Measurements from ENCODE around the gene GALNT7.

GALNT7 gene

DNA sequence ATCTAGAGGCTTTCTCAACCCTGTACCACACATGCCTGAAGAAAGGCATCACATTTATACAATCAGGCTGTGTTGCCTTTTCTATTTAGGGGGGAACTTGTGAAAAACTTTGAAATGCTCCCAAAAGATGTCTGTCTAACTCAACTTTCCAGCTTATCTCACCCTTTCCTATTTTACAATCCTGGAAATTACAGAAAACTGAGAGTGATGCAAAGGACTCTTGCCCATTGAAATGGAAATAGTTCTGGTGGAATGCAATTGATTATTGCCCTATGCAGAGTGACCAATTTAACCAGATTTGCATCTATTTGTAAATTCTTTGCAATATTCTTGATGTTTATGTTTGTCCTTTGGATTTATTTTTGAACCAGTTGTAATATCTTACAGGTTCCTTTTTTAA lies 77.3 kb downstream of the GALNT7 start:
- Mint-ChIP-seq H3K4me3 (no peak overlapping the region), H3K9me3 (no peaks in the 10 kb centered on the region), H3K27ac (no peak overlapping the region), H3K4me1 (ENCODE audit: low read depth) (peaks cover 30% of the 10 kb centered on the region), H3K27me3 (no peaks in the 10 kb centered on the region), H3K36me3 (ENCODE audit: low read depth) (peaks cover 10% of the 10 kb centered on the region)
- no peak for DNase-seq

DNA sequence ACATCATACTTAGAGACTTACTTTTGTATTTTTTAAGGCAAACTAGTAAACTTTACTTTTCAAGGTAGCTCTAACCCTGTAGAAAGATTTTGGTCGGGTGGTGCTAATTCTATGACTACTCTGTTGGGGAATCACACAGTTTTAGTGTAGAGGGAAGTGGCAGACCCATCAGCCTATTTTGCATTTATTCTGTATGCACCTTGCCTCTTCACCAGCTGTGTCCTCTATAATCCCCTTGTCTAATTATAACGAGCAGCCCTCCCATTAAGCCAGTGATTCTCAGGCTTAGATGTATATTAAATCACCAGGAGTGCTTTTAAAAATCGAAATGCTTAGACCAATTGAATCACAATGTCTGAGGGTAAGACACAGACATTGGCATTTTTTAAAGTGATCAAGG lies 78.1 kb downstream of the GALNT7 start:
- Mint-ChIP-seq H3K4me3 (no peak overlapping the region), H3K27me3 (no peaks in the 10 kb centered on the region), H3K9me3 (no peaks in the 10 kb centered on the region), H3K36me3 (ENCODE audit: low read depth) (peaks cover 13% of the 10 kb centered on the region), H3K27ac (no peak overlapping the region), H3K4me1 (ENCODE audit: low read depth) (peaks cover 33% of the 10 kb centered on the region)
- DNase-seq = no peak

GRCh38 chr4:173247321-173247720 lies 78.7 kb downstream of the GALNT7 start:
- H3K4me1 Mint-ChIP-seq (ENCODE audit: low read depth) = peaks cover 33% of the 10 kb centered on the region
- peaks cover 13% of the 10 kb centered on the region for H3K36me3 Mint-ChIP-seq (ENCODE audit: low read depth)
- H3K27me3 Mint-ChIP-seq = no peaks in the 10 kb centered on the region
- no peak overlapping the region for H3K27ac Mint-ChIP-seq
- no peaks in the 10 kb centered on the region for H3K9me3 Mint-ChIP-seq
- DNase-seq = no peak
- H3K4me3 Mint-ChIP-seq = no peak overlapping the region

GRCh38 chr4:173248690-173249089 lies 80.1 kb downstream of the GALNT7 start:
- Mint-ChIP-seq H3K36me3 (ENCODE audit: low read depth) (peaks cover 19% of the 10 kb centered on the region), H3K27ac (no peak overlapping the region), H3K4me1 (ENCODE audit: low read depth) (peaks cover 29% of the 10 kb centered on the region), H3K4me3 (no peak overlapping the region), H3K9me3 (no peaks in the 10 kb centered on the region), H3K27me3 (no peaks in the 10 kb centered on the region)
- no peak for DNase-seq

- no peaks in the 10 kb centered on the region for H3K9me3 Mint-ChIP-seq
- H3K27ac Mint-ChIP-seq = peak overlapping the region; percentile 16
- peaks cover 17% of the 10 kb centered on the region for H3K4me1 Mint-ChIP-seq (ENCODE audit: low read depth)
- H3K36me3 Mint-ChIP-seq (ENCODE audit: low read depth) = peaks cover 19% of the 10 kb centered on the region
- no peak overlapping the region for H3K4me3 Mint-ChIP-seq
- H3K27me3 Mint-ChIP-seq = no peaks in the 10 kb centered on the region
- no peak for DNase-seq
These were observed 83.7 kb downstream of the GALNT7 start for GRCh38 chr4:173252024-173252935.

DNA sequence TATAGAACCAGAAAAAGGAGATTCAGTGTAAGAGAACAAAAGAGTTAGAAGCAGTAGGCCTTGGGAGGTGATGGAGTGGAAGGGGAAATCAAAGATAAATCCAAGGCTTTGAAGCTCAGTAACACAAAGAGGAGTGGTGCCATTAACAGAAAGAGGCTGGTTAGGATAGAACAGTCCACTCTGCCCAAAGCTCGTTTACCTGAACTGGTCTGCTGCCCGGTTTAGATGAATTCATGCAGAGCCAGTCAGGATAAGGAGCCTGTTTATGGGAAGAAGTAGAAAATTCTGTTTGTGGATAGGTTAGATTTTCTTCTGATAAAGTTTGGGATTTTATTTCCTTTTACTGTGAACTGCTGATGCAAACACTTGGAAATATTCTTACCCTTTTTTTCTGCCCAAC lies 85.0 kb downstream of the GALNT7 start:
- peaks cover 12% of the 10 kb centered on the region for H3K36me3 Mint-ChIP-seq (ENCODE audit: low read depth)
- H3K4me3 Mint-ChIP-seq = no peak overlapping the region
- H3K27ac Mint-ChIP-seq = no peak overlapping the region
- no peaks in the 10 kb centered on the region for H3K9me3 Mint-ChIP-seq
- no peak for DNase-seq
- H3K4me1 Mint-ChIP-seq (ENCODE audit: low read depth) = peaks cover 19% of the 10 kb centered on the region
- H3K27me3 Mint-ChIP-seq = no peaks in the 10 kb centered on the region

- peaks cover 19% of the 10 kb centered on the region for H3K4me1 Mint-ChIP-seq (ENCODE audit: low read depth)
- no peaks in the 10 kb centered on the region for H3K9me3 Mint-ChIP-seq
- no peak overlapping the region for H3K4me3 Mint-ChIP-seq
- no peak overlapping the region for H3K27ac Mint-ChIP-seq
- DNase-seq = no peak
- no peaks in the 10 kb centered on the region for H3K27me3 Mint-ChIP-seq
- H3K36me3 Mint-ChIP-seq (ENCODE audit: low read depth) = peaks cover 9% of the 10 kb centered on the region
These were observed 86.0 kb downstream of the GALNT7 start for GRCh38 chr4:173254646-173255045.

DNA sequence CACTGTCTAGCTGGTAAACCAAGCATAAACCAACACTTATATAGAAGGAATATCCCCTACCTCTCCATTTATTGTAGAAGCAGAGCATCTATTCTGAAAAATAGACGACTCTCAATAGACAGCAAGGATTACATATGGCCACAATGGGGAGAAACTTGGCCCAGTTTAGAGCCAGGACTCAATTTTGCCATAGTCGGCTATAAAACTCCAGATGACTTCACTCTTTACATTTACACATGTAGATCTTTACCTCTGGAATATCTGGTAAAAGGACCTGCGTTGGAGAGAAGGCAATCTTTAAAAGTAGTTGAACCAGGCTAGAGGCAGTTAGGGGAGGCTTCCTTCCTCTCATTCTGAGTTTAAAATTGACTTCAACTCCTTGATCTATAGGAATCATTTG lies 88.2 kb downstream of the GALNT7 start:
- no peak for DNase-seq
- H3K4me3 Mint-ChIP-seq = no peak overlapping the region
- no peak overlapping the region for H3K27ac Mint-ChIP-seq
- H3K36me3 Mint-ChIP-seq (ENCODE audit: low read depth) = peaks cover 9% of the 10 kb centered on the region
- H3K27me3 Mint-ChIP-seq = no peaks in the 10 kb centered on the region
- peaks cover 13% of the 10 kb centered on the region for H3K4me1 Mint-ChIP-seq (ENCODE audit: low read depth)
- no peaks in the 10 kb centered on the region for H3K9me3 Mint-ChIP-seq

GRCh38 chr4:173257732-173258717 lies 89.4 kb downstream of the GALNT7 start:
- no peaks in the 10 kb centered on the region for H3K27me3 Mint-ChIP-seq
- H3K9me3 Mint-ChIP-seq = no peaks in the 10 kb centered on the region
- peak; percentile 49 for DNase-seq
- H3K4me1 Mint-ChIP-seq (ENCODE audit: low read depth) = peaks cover 7% of the 10 kb centered on the region
- peaks cover 7% of the 10 kb centered on the region for H3K36me3 Mint-ChIP-seq (ENCODE audit: low read depth)
- no peak overlapping the region for H3K4me3 Mint-ChIP-seq
- no peak overlapping the region for H3K27ac Mint-ChIP-seq

DNA sequence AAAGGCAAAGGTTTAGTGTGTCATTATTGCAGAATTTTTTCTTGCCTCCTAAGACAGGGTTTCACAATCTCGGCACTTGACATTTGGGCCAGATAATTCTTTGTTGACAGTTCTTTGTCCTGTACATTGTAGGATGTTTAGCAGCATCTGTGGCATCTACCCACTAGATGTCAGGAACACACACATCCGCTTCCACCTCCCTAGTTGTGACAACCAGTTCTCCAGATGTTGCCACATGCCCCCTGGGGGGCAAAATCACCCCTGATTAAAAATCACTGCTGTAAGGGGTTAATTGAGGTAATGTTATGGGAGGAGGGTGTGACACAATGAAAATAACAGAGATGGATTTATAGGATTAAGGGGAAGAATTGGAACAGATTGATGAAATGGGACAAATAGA lies 90.3 kb downstream of the GALNT7 start:
- Mint-ChIP-seq H3K27ac (no peak overlapping the region), H3K9me3 (no peaks in the 10 kb centered on the region), H3K4me1 (ENCODE audit: low read depth) (peaks cover 4% of the 10 kb centered on the region), H3K36me3 (ENCODE audit: low read depth) (peaks cover 3% of the 10 kb centered on the region), H3K4me3 (no peak overlapping the region), H3K27me3 (no peaks in the 10 kb centered on the region)
- DNase-seq = no peak

GRCh38 chr4:173259310-173259709 lies 90.7 kb downstream of the GALNT7 start:
- Mint-ChIP-seq H3K27ac (no peak overlapping the region), H3K4me1 (ENCODE audit: low read depth) (peaks cover 8% of the 10 kb centered on the region), H3K27me3 (no peaks in the 10 kb centered on the region), H3K4me3 (no peak overlapping the region), H3K9me3 (no peaks in the 10 kb centered on the region), H3K36me3 (ENCODE audit: low read depth) (peaks cover 3% of the 10 kb centered on the region)
- no peak for DNase-seq

DNA sequence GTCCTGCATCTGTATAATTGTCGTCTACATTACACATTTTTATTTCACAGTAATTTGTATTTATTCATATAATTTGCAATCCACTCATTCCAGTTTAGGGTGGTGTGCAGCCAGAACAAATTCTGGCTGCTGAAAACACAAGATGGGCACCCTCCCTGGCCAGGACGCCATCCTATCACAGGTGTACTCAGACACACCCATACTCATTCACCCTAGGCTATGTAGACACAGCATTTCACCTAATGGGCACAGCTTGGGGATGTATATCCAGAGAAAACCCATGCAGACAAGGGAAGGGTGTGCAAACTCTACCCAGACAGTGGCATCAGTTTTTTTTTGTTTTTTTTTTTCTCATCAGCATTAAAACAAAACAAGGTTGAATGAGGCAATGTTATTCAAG lies 92.4 kb downstream of the GALNT7 start:
- no peaks in the 10 kb centered on the region for H3K9me3 Mint-ChIP-seq
- H3K4me1 Mint-ChIP-seq (ENCODE audit: low read depth) = peaks cover 19% of the 10 kb centered on the region
- H3K4me3 Mint-ChIP-seq = no peak overlapping the region
- no peak overlapping the region for H3K27ac Mint-ChIP-seq
- peaks cover 3% of the 10 kb centered on the region for H3K36me3 Mint-ChIP-seq (ENCODE audit: low read depth)
- H3K27me3 Mint-ChIP-seq = no peaks in the 10 kb centered on the region
- DNase-seq = no peak

DNA sequence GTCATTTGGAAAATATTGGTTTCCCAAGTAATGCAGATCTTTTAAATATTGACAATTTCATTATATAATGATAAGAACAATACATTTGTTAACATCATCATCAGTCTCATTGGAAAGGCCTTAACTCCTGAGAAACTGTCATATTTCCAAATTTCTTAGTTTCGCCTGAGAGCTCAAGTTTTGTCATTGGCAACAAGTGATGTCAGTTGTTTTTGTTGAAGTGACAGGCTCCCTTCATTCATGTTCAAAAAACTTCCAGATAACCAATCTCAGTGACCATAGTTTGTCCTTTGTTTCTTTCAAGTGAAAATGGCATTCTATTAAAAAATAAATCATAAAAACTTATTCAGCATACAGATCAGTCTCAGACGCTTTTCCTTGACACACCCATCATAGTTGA lies 93.8 kb downstream of the GALNT7 start:
- peaks cover 19% of the 10 kb centered on the region for H3K4me1 Mint-ChIP-seq (ENCODE audit: low read depth)

DNA sequence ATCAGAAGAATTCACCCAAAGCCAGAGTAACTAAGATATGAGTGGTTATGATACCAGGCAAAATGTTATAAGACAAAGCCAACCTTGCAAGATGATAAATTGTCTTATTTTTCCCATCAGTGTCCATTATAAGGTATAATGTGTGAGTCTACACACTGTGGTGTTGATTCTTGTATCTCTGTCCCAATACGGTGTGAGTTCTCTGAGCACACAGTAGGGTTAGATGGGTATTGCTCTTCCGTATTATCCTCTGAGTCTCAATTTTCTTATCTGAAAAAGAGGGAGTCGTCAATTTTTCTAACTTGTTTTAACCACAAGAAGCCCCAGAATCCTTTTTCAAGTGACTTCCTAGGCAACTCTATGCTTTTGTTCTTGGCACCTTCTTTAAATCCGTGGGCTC lies 95.6 kb downstream of the GALNT7 start:
- no peaks in the 10 kb centered on the region for H3K9me3 Mint-ChIP-seq
- H3K4me1 Mint-ChIP-seq (ENCODE audit: low read depth) = peaks cover 21% of the 10 kb centered on the region
- DNase-seq = no peak
- no peaks in the 10 kb centered on the region for H3K27me3 Mint-ChIP-seq
- H3K4me3 Mint-ChIP-seq = no peak overlapping the region
- H3K27ac Mint-ChIP-seq = no peak overlapping the region
- H3K36me3 Mint-ChIP-seq (ENCODE audit: low read depth) = peaks cover 7% of the 10 kb centered on the region

More for the DNA sequence above, 93.8 kb downstream of the GALNT7 start:
- no peak overlapping the region for H3K27ac Mint-ChIP-seq
- peaks cover 3% of the 10 kb centered on the region for H3K36me3 Mint-ChIP-seq (ENCODE audit: low read depth)
- no peaks in the 10 kb centered on the region for H3K27me3 Mint-ChIP-seq
- DNase-seq = no peak
- H3K4me3 Mint-ChIP-seq = no peak overlapping the region
- H3K9me3 Mint-ChIP-seq = no peaks in the 10 kb centered on the region
